HepG2 (cell line): ENCODE measurements around the gene MRPL2. TPM values are rescaled to one million over a fixed set of nuclear protein-coding genes. Genes with fewer than 3 reads are reported as not detected.

Experiments
- AKNA ChIP-seq: sonication (generic); formaldehyde crosslinking; IDR thresholded peaks from 2 replicates; pipeline ENCODE4 v1.4.0; 2020; ENCODE audit warnings: missing genetic modification reagents, borderline replicate concordance
- CBFB ChIP-seq: sonication (generic); formaldehyde crosslinking; IDR thresholded peaks from 2 replicates; pipeline ENCODE4 v1.4.0; 2020; ENCODE audit warnings: missing genetic modification reagents
- CCAR2 ChIP-seq: fragments of 200-400 bp; formaldehyde crosslinking; optimal IDR thresholded peaks from 2 replicates; pipeline ENCODE3; 2018; ENCODE audit warnings: low read depth, mild to moderate bottlenecking, low read length, moderate library complexity
- DBP ChIP-seq: sonication (generic); formaldehyde crosslinking; IDR thresholded peaks from 2 replicates; pipeline ENCODE4 v1.4.0; 2020; ENCODE audit warnings: missing genetic modification reagents; ENCODE audit errors: not compliant biosample characterization
- ETV6 ChIP-seq: sonication (generic); formaldehyde crosslinking; conservative IDR thresholded peaks from 2 replicates; pipeline ENCODE4 v1.4.0; 2020; ENCODE audit warnings: missing genetic modification reagents
- FIP1L1 ChIP-seq: fragments of 200-400 bp; formaldehyde crosslinking; IDR thresholded peaks from 2 replicates; pipeline ENCODE4 v1.6.1; 2018; ENCODE audit warnings: low read depth, mild to moderate bottlenecking, low read length, moderate library complexity, borderline replicate concordance; ENCODE audit not compliant: insufficient read depth
- FOXJ3 ChIP-seq: sonication (generic); formaldehyde crosslinking; IDR thresholded peaks from 2 replicates; pipeline ENCODE4 v1.4.0; 2020; ENCODE audit warnings: missing genetic modification reagents, mild to moderate bottlenecking, borderline replicate concordance
- HNRNPUL1 ChIP-seq: fragments of 200-400 bp; formaldehyde crosslinking; IDR thresholded peaks from 2 replicates; pipeline ENCODE4 v1.6.1; 2017; ENCODE audit warnings: low read depth, mild to moderate bottlenecking, low read length, moderate library complexity
- KAT7 ChIP-seq: IDR thresholded peaks from 2 replicates; pipeline ENCODE4 v1.6.1; 2018; ENCODE audit warnings: borderline replicate concordance, missing compliant biosample characterization
- KLF9 ChIP-seq: IDR thresholded peaks from 2 replicates; pipeline ENCODE4 v1.6.1; 2016; ENCODE audit warnings: low read depth
- NFATC3 ChIP-seq: sonication (generic); formaldehyde crosslinking; IDR thresholded peaks from 2 replicates; pipeline ENCODE4 v1.5.1; 2020; ENCODE audit warnings: mild to moderate bottlenecking, missing genetic modification reagents
- SOX5 ChIP-seq: IDR thresholded peaks from 2 replicates; pipeline ENCODE4 v1.6.1; 2016; ENCODE audit warnings: borderline replicate concordance
- SOX6 ChIP-seq, 2 experiments: fragments of 450-650 bp in 1 of 2; sonication (generic) in 1 of 2; formaldehyde crosslinking in 1 of 2; IDR thresholded peaks; 2 replicates each; pipeline versions ENCODE4 v1.4.0 to v1.6.1; 2017 to 2020; ENCODE audit warnings: antibody characterized with exemption in 1 of 2, mild to moderate bottlenecking in 1 of 2, missing genetic modification reagents in 1 of 2
- SRF ChIP-seq: IDR thresholded peaks from 2 replicates; pipeline ENCODE4 v1.6.1; 2011; ENCODE audit warnings: mild to moderate bottlenecking, low read depth, low read length, moderate library complexity
- ZBTB39 ChIP-seq: sonication (generic); formaldehyde crosslinking; IDR thresholded peaks from 2 replicates; pipeline ENCODE4 v1.5.0; 2020; ENCODE audit warnings: missing genetic modification reagents
- ZFX ChIP-seq: sonication (generic); formaldehyde crosslinking; IDR thresholded peaks from 2 replicates; pipeline ENCODE4 v1.4.0; 2020; ENCODE audit warnings: mild to moderate bottlenecking, low read depth, missing genetic modification reagents, moderate library complexity
- ZNF180 ChIP-seq: sonication (generic); formaldehyde crosslinking; IDR thresholded peaks from 2 replicates; pipeline ENCODE4 v1.4.0; 2020; ENCODE audit warnings: low read depth, missing genetic modification reagents, borderline replicate concordance
- ZNF24 ChIP-seq: fragments of 450-650 bp; IDR thresholded peaks from 2 replicates; pipeline ENCODE4 v1.6.1; 2017; ENCODE audit warnings: antibody characterized with exemption, mild to moderate bottlenecking
- ZNF326 ChIP-seq: sonication (generic); formaldehyde crosslinking; IDR thresholded peaks from 2 replicates; pipeline ENCODE4 v1.4.0; 2020; ENCODE audit warnings: missing genetic modification reagents, borderline replicate concordance
- ZNF335 ChIP-seq: sonication (generic); formaldehyde crosslinking; IDR thresholded peaks from 2 replicates; pipeline ENCODE4 v1.4.0; 2020; ENCODE audit warnings: missing genetic modification reagents
- ZNF777 ChIP-seq: sonication (generic); formaldehyde crosslinking; IDR thresholded peaks from 2 replicates; pipeline ENCODE4 v1.4.0; 2020; ENCODE audit warnings: missing genetic modification reagents
- ZSCAN21 ChIP-seq: sonication (generic); formaldehyde crosslinking; IDR thresholded peaks from 2 replicates; pipeline ENCODE4 v1.8.0; 2022; ENCODE audit warnings: mild to moderate bottlenecking, missing genetic modification reagents, moderate library complexity, borderline replicate concordance
- polyA plus RNA-seq, 8 experiments: library from polyadenylated mRNA; depleted of rRNA in 3 of 8; stranded (reverse) in 7 of 8; unstranded in 1 of 8; fragments of >200 nt; fragmentation: Illumina TruSeq in 4 of 8; extraction: Trizol in 4 of 8; gene quantifications; 2 replicates each; pipeline versions ENCODE4 v1.2.1 to v1.2.3, GENCODE V29; 2011 to 2016; ENCODE audit warnings: low read depth in 4 of 8, missing spikeins in 1 of 8, mixed read lengths in 1 of 8; ENCODE audit not compliant: insufficient read depth in 1 of 8
- total RNA-seq, 5 experiments: library from RNA; depleted of rRNA; stranded (reverse); fragments of >200 nt; fragmentation: Illumina TruSeq; extraction: Trizol; gene quantifications; 2 replicates each; pipeline ENCODE4 v1.2.3, GENCODE V29; 2016; ENCODE audit warnings: low read depth in 1 of 5

Gene MRPL2
- total and polyA plus RNA-seq, 2 of the 13 experiments (the other 11 are each of a cell fraction or from before 2014, with no cell fraction given) = 56.8 to 65.6 TPM

- TF ChIP-seq ZBTB39 (CRISPR knock-in tag) = no peak
- peak; percentile 74 for TF ChIP-seq DBP (CRISPR knock-in tag)
- TF ChIP-seq ZFX = peak; percentile 89
- TF ChIP-seq FOXJ3 = peak; percentile 40; the same call in 1 of the 2 replicates
- no peak for TF ChIP-seq SRF
- no peak for TF ChIP-seq AKNA (CRISPR knock-in tag)
- TF ChIP-seq SOX5 = 0 out of 2 replicates have a peak, but pooled peaks have one; percentile 18
- TF ChIP-seq FIP1L1 = no peak
- no peak for TF ChIP-seq KAT7 (CRISPR knock-in tag)
- 0 out of 2 replicates have a peak, but pooled peaks have one; percentile 29 for TF ChIP-seq ZNF180
- TF ChIP-seq ETV6 (CRISPR knock-in tag) = no peak; the same call in 1 of the 2 replicates
- no peak; the same call in 1 of the 2 replicates for TF ChIP-seq ZSCAN21 (CRISPR knock-in tag)
- no peak for TF ChIP-seq HNRNPUL1
- no peak for TF ChIP-seq CCAR2
- peak; percentile 95 for TF ChIP-seq NFATC3 (CRISPR knock-in tag)
- 0 out of 2 replicates have a peak, but pooled peaks have one; percentile 54 for TF ChIP-seq ZNF326 (CRISPR knock-in tag)
- 0 out of 2 replicates have a peak, but pooled peaks have one; percentile 48 for TF ChIP-seq CBFB (CRISPR knock-in tag)
- TF ChIP-seq ZNF24 = no peak
- peak; percentile 62 for TF ChIP-seq ZNF777 (CRISPR knock-in tag)
- TF ChIP-seq KLF9 (CRISPR knock-in tag) = peak; percentile 74; the same call in 1 of the 2 replicates
- no peak for TF ChIP-seq SOX6 (IDR thresholded peaks at IDR 0.05)
- peak; percentile 66; the same call in 1 of the 2 replicates for TF ChIP-seq SOX6 (CRISPR knock-in tag; IDR thresholded peaks at IDR 0.05)
- TF ChIP-seq ZNF335 = no peak
These were observed 37.8 kb downstream of the MRPL2 start, which contains the start of gene RRP36 (continued) for GRCh38 chr6:43021270-43022047.
